Stimulated activated CD4-positive, alpha-beta T cell treated with anti-CD3 and anti-CD28 coated beads, TNF-alpha, amount 100 ng/mL, for 48 hours (primary cell): ENCODE measurements around the gene C2.
A peak's percentile ranks its signal among the peaks of the same experiment; 100 is the strongest.
"Not testable (repeated sequence)": the region's sequence is repeated elsewhere in the genome, so short reads cannot be mapped to it uniquely, and the experiment has no call there.

Source experiments
- DNase-seq, 3 donors: peaks; one replicate each; pipeline ENCODE4 v3.0.0-alpha.2; 2020; ENCODE audit warnings: low read depth in 3 of 3

Gene C2

DNA sequence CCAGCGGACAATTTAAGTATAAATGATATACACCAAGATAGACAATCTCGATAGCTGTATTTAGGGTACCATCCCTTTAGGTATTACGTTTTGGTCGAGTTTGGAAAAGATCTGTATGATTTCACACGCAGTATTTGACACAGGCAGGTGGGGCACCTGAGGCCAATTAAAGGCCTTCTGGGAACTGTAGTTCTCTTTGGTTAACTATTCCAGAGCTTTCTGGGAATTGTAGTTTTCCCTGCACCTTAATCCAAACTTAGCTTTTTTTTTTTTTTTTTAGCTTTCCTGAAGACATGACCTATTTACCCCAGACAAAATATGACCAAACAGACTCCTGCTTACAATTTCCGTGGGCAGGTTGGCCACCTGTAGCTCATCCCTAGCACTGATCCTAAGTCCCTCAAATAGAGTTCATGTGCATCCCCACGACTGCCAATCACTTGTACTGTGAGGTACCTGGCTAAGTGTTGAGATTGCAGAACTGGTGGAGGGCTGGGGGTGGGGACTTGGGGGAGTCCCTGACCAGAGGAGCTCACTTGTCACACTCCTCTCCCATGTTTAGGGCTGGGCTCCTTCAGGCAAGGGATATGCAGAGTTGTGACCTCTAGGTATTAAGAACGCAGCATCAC is 29.0 kb upstream of the C2 start:
- DNase-seq: no peak

DNA sequence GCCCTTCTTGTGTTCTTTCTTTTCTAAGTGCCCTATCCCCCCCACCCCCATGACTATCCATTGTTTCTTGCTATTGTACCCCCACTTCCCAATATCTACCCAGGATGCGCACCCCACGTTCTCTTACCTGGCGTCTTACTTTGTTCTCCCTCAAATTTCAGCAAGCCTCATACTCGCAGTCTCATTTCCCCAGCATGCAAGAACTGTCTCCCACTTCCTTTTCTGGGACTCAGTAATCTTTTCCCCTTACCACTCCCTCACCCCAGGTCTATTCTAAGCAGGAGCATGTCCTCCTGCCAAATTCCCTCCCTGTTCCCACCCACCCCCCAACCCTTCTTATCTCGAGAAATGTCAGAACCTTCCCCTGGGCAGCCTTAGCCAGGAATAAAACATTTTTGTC is 28.3 kb upstream of the C2 start:
- DNase-seq: no peak

DNA sequence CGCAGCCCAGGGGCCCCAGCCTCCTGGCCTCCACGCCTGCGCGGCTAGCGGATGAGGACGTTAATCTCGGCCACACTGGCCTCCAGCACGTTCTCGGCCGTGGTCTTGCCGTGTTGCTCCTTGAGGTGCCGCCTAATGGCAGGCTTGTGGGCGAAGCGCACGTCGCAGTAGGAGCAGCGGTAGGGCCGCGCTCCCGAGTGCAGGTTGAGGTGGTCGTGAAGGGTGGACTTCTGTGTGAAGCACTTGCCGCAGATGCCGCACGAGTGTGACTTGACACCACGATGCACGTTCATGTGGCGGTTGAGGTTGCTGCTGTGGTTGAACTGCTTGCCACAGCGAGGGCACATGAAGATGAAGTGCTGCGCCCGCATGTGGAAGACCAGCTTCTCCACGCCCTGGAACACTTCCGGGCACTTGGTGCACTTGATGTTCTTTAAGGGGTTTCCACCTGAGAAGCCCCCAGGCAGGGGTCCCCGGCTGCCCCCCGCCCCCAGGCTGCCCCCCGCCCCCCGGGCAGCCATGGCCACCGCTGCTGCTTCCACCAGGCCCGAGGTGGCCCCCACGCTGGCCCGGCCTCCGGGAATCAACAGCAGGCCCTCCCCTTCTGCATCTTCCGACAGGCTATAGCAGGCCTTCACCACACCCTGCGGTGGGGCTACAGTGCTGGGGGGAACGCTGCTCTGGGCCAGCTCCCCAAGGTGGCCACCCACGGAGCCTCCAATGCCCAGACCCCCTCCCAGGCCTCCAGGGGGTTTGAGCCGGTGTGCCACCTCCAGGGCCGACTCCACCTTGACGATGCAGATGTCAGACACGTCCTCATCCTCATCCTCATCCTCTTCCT is 27.4 kb upstream of the C2 start:
- DNase-seq: no peak

DNA sequence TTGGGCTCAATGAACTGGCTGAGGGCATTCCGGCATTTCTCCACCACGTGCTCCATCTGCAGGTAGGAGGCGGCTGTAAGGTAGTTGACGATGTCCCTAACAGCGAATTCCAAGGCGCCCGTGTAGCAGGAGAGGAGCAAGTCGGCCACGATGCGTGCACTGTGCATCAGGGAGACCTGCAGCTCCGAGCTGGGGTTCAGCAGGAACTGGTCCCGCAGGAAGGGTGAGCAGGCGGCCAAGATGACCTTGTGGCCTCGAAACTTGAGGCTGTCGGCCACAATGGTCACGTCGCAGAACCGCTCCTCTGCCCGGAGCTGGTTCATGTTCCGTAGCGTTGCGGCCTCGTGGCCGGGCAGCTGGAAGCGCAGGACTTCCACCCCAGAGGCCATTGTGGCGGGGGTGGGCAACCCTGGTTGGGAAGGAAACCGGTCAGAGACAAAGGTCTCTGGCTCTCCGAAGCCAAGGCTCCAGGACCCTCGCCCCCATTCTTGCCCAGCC is 26.6 kb upstream of the C2 start:
- no peak for DNase-seq

DNA sequence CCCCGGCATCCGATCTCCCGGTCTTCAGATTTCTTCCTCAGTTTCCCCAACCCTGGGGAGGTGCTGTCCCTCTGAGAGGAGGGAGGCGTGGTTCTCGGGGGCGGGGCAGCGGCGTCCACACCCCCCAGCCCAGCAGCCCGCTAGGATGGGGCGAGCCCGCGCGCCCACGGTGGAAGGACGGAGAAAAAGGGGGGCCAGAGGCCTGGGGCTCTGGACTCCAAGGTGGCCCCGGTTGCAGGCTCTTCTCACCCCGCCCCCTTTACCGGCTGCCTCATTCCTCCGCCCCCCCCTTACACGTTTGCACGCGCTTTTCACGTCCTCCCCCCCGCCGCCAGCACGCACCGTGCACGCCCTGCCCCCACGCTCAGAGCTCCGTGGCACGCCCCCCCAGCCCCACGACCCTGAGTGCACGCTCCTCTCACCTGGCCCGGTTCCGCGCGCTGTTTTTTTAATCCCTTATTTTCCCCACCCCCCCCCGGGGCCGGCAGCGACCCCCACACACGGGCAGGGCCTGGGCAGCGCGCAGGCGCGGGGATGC is 26.0 kb upstream of the C2 start:
- peak in 1 of 3 donors; percentile 62 for DNase-seq

DNA sequence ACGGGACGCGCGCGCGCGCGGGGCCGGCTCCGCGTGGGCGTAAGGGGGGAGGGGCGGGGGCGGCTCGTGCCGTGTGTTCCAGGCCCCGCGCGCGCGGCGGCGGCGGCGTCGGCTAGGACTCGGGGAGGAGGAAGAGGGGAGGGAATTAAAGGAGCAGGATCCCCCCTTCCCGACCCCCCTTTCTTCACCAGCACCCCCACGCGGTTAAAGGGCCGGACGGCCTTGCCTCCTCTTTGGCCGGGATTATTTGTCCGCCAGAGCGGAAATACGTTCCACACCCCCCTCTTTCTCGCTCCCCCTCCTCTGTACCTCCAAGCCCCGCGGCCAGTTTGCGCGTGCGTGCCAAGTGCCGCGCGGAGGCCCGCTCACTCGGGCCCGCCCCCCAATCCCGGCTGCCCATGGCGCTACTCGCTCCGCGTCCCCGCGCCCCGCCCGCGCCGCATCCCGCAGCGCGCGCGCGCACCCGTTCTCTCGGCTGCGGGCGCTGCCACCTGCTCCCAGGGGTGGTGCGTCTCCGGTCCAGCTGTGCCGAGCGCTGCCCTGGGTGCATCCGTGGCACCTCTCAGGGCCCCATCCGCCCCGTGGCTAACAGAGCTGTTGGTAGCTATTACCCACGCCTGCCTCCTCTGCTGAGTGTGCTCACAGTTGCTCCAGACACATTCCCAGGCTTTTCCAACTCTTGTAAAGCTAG is 25.4 kb upstream of the C2 start, which contains the start of gene ZBTB12:
TSS of gene ZBTB12 (minus strand) at position 134 of the 691 bp plus-strand sequence. CDS start 781 bp downstream, outside the sequence.
- peak; percentile 62 to 83 (median 76) for DNase-seq

DNA sequence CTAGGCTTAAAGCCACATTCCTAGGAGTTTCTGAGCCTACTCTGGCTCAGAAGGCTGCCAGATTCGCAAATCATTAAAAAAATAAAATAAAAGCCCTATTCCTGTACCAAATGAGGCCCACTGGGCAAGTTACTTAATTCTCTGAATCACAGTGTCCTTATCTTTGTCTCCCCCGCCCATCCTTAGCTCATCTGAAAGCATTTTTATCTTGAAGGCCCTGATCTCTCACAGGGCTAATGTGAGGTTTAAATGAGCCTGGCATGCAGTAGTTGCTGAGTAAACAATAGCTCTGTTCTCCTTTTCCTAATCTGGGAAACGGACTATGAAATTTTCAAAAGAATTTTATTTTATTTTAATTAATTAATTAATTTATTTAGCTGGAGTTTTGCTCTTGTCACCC is 23.6 kb upstream of the C2 start:
- DNase-seq: no peak

DNA sequence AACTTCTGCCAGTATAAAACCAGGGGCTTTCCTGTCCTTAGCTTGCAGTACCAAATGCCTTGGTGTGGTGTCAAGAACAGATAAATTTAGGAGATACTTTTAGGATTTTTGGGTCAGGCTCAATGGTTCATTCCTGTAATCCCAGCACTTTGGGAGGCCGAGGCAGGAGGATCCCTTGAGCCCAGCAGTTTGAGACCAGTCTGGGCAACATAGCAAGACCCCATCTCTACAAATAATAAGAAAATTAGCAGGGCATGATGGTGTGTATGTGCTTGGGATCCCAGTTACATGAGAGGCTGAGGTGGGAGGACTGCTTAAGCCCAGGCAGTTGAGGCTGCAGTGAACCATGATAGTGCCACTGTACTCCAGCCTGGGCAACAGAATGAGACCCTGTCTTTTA is 22.5 kb upstream of the C2 start:
- DNase-seq: no peak

DNA sequence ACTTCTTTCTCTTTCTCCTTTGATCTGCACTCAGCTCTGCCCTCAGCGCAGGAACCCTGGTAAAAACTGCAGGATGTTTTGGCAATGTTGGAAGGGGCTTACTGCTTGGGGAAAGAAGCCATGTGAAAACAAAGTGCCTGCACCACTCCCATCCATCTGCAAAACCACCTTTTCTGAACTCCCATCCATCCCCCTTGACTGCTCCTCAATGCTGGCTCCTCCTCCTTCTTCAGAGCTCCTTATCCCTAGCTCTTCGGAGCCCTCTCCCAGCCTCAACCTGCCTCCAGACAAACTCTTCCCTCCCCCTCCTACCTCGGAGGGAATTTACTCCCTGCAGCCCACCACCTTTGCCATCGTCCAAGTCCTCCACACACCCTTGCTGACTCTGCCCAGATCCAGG is 21.4 kb upstream of the C2 start:
- DNase-seq: no peak

DNA sequence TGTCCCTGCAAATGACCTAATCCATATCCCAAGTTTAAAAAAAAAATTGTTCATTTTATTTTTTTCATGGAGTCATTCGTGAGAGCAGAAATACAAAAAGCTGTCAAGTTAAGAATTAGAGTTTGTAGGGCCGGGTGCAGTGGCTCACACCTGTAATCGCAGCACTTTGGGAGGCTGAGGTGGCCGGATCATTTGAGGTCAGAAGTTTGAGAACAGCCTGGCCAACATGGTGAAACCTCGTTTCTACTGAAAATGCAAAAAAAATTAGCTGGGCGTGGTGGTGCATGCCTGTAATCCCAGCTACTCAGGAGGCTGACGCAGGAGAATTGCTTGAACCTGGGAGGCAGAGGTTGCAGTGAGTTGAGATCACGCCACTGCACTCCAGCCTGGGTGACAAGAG is 20.8 kb upstream of the C2 start:
- DNase-seq: not testable (repeated sequence)

DNA sequence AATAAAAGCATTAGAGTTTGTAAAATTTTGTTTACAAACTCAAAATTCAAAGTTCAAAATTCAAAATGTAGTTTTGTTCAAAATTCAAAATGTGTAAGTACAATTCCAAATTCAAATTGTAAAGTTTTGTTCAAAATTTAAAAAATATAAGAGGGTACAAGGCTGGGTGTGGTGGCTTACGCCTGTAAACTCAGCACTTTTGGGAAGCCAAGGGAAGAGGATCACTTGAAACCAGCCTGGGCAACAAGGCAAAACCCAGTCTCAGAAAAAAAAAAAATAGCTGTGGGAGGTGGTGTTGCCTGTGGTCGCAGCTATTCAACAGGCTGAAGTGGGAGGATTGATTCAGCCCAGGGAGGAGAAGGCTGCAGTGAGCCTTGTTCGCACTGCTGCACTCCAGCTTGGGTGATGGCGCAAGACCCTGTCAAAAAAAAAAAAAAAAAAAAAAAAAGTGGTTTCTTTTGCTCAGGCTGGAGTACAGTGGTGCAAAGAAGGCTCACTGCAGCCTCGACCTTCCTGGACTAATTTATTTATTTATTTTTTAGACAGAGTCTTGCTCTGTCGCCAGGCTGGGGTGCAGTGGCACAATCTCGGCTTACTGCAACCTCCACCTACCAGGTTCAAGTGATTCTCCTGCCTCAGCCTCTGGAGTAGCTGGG is 20.2 kb upstream of the C2 start:
- DNase-seq: no peak

DNA sequence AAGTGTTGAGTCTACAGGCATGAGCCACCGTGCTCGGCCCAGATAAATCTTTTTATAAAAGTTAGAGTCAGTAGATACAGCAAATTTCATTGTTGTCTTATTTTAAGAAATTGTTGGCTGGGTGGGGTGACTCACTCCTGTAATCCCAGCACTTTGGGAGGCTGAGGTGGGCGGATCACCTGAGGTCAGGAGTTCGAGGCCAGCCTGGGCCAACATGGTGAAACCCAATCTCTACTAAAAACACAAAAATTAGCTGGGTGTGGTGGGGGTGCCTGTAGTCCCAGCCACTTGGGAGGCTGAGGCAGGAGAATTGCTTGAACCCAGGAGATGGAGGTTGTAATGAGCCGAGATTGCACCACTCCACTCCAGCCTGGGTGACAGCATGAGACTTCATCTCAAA is 19.3 kb upstream of the C2 start:
- DNase-seq: not testable (repeated sequence)

DNA sequence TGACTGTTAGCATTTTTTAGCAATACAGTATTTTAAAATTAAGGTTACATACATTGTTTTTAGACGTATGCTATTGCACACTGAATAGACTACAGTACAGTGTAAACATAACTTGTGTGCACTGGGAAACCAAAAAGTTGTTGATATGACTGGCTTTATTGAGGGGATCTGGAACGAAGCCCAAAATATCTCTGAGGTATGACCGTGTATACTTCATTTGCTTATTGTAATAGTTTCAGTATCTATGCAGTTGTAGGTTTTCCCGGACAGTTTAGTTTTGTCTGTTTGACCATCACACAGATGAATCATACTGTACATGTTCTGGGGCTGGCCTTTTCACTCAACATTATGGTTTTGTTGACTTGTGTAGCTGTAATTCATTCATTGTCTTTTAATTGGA is 18.7 kb upstream of the C2 start:
- no peak for DNase-seq

DNA sequence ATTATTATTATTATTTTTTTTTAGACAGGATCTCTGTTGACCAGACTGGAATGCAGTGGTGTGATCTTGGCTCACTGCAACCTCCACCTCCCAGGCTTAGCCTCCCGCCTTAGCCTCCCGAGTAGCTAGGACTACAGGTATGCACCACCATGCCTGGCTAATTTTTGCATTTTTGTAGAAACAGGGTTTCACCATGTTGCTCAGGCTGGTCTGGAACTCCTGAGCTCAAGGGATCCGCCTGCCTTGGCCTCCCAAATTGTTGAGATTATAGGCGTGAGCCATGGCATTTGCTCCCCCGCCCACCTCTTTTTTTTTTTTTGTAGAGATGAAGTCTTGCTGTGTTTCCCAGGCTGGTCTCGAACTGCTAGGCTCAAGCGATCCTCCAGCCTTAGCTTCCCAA is 18.2 kb upstream of the C2 start:
- DNase-seq: not testable (repeated sequence)

DNA sequence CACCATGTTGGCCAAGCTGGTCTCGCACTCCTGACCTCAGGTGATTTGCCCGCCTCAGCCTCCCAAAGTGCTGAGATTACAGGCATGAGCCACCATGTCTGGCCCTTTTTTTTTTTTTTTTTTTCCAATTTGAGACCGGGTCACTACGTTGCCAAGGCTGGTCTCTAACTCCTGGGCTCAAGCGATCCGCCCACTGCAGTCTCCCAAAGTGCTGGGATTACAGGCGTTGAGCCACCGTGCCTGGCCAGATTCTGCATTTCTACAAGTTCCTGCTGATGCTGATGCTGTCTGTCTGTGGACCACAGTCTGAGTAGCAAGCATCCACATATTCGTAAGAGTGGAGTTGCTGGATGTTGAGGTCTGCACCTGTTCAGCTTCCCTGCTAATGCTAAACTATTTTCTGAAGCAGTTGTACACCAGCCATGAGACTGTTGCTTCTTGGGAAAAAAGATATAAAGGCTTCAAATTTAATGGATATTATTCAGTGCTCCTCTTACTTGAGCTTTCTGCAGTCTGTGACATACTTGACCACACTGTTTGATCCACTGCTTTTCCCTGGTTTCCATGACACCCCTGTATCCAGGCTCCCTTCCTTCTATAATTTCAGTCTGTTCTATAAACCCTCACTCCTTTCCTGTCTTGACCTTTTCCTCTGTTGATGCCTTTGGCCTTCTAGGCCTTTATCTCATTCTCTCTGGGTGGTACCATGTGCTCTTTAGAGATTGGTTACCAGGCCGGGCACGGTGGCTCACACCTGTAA is 15.5 kb upstream of the C2 start:
- DNase-seq: no peak

DNA sequence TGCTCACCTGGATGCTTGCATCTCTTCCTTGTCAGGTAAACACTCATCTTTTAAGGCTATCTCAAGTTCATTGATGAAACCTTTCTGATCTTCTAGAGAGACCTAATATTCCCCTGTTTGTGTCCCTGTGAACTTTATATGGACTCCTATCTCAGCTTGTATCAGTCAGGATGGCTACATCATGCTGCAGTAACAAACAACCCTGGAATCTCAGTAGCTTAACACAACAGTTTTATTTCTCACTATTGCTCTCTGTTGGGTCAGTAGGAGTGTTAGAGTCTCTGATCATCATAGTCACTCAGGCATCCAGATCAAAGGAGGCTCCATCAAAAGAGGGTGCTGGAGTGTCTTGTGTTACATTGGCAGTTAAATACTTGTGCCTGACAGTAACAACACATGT is 12.2 kb upstream of the C2 start:
- no peak for DNase-seq

DNA sequence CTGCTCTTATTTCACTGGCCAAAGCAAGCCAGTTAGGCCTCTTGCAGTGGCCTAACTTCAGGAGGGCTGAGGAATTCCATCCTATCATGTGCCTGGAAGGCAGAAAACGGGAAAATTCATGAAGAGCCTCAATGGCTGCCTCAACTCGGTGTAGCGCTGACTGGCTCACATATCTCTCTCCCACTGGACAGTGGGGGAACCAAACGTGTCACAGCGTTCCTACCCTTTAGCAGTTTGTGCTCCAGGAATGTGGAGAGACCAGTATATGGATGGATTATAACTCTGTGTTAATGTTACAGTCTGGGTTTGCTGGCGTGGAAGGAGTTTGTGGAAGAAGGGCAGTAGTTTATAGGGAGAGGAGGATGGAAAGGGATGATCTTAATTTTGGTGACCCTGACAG is 11.8 kb upstream of the C2 start:
- DNase-seq: no peak

DNA sequence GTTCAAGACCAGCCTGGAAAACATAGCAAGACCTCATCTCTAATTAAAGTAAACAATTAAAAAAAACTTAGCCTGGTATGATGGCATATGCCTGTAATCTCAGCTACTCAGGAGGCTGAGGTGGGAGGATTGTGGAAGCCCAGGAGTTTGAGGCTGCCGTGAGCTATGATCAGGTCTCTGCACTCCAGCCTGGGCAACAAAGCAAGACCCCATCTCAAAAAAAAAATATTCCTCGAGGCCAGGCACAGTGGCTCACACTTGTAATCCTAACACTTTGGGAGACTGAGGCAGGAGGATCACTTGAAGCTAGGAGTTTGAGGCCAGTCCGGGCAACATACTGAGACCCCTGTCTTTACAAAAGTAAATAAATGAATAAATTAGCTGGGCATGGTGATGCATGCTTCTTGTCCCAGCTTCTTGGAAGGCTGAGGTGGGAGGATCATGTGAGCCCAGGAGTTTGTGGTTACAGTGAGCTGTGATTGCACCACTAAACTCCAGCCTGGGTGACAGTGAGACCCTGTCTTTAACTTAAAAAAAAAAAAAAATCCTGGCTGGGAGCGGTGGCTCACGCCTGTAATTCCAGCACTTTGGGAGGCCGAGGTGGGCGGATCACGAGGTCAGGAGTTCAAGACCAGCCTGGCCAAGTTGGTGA is 9.3 kb upstream of the C2 start:
- no peak for DNase-seq

DNA sequence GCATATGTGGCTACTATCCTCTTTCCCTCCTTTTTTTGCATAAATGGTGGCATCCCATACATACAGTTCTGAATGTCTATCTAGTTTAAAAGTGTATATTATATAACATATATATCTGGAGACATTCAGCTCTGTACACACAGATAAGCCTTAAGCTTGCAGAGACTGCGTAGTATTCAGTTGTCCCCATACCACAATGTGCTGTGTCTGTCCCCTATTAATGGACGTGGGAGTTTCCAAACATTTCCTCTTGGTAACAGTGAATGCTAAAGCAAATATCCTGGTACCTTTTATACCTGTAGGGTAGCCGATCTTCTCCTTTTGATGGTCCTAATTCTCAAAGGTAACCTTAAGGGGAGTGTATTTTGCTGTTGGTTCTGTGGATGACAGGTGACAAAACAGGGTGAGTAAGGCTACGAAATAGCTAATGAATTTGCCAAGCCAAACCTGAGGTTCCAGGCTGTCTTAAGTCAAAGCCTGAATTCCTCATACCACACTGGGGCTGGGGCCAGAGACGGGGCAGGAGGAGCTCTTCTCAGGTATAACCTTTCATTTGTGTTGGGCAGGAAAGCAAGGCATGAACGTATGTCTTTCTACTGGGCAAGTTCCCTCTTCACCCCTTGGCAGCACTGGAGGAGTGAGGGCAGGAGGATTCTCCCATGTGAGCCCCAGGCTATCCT is 7.8 kb upstream of the C2 start:
- no peak for DNase-seq

DNA sequence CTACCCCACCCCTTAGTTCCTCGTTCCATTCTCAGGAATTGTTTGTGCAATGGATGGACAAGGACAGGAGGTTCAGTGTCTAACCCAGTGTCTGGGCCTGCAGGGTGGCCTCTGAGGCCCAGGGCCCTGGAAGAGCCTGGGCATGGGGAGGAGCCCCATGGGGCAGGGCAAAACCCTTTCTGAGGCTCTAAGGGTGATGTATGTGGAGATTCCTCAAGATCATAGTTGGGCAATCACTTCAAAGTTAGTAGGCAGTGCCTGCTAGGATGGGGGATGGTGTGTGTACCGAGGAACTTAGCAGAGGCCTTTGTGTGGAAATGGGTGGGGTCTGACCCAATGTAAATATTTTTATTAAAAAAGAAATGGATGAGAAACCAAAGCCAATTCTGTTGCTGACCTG is 6.7 kb upstream of the C2 start:
- DNase-seq: no peak
